Endodermal cell (in vitro differentiated cells): ENCODE results near the gene MYBPC3. TPM values are rescaled to one million over a fixed set of nuclear protein-coding genes. Genes with fewer than 3 reads are reported as not detected.
A peak's percentile ranks its signal among the peaks of the same experiment; 100 is the strongest.

Experiments
- DNase-seq: peaks from one replicate; pipeline ENCODE4 v3.0.0-alpha.2; 2017
- H3K27ac ChIP-seq: 2 replicates; pipeline ENCODE4 v1.5.1; 2013; ENCODE audit warnings: mild to moderate bottlenecking, low read depth, low read length, moderate library complexity
- H3K27me3 ChIP-seq: 2 replicates; pipeline ENCODE4 v1.6.1; 2013; ENCODE audit warnings: mild to moderate bottlenecking, low read length, moderate library complexity; ENCODE audit not compliant: insufficient read depth, control insufficient read depth, poor library complexity, severe bottlenecking
- H3K36me3 ChIP-seq: 2 replicates; pipeline ENCODE4 v1.7.0; 2013; ENCODE audit warnings: mild to moderate bottlenecking, low read length, moderate library complexity; ENCODE audit not compliant: control insufficient read depth, insufficient read depth
- H3K4me1 ChIP-seq: one replicate; pipeline ENCODE4 v1.7.0; 2013; ENCODE audit warnings: low read length; ENCODE audit not compliant: control insufficient read depth, insufficient read depth
- H3K4me3 ChIP-seq: 2 replicates; pipeline ENCODE4 v1.5.1; 2013; ENCODE audit warnings: mild to moderate bottlenecking, low read length, moderate library complexity
- H3K9ac ChIP-seq: 2 replicates; pipeline ENCODE4 v1.6.1; 2013; ENCODE audit warnings: mild to moderate bottlenecking, low read length, moderate library complexity; ENCODE audit not compliant: poor library complexity, severe bottlenecking; ENCODE audit errors: extremely low read depth
- H3K9me3 ChIP-seq: 2 replicates; pipeline ENCODE4 v1.6.1; 2013; ENCODE audit warnings: mild to moderate bottlenecking, low read length, moderate library complexity; ENCODE audit not compliant: control insufficient read depth
- H3K27ac Mint-ChIP-seq: 2 replicates; pipeline ENCODE4 v1.8.0; 2020; ENCODE audit warnings: mixed read lengths
- H3K27me3 Mint-ChIP-seq: 2 replicates; pipeline ENCODE4 v1.8.0; 2021; ENCODE audit warnings: mild to moderate bottlenecking, mixed read lengths; ENCODE audit not compliant: insufficient read depth
- H3K36me3 Mint-ChIP-seq: 2 replicates; pipeline ENCODE4 v1.8.0; 2020; ENCODE audit warnings: low read depth, mixed read lengths
- H3K4me1 Mint-ChIP-seq: 2 replicates; pipeline ENCODE4 v1.8.0; 2020; ENCODE audit warnings: mixed read lengths
- H3K4me3 Mint-ChIP-seq: 2 replicates; pipeline ENCODE4 v1.8.0; 2020; ENCODE audit warnings: mild to moderate bottlenecking, moderate library complexity, mixed read lengths
- H3K9me3 Mint-ChIP-seq: 2 replicates; pipeline ENCODE4 v1.8.0; 2020; ENCODE audit warnings: mild to moderate bottlenecking, mixed read lengths
- WGBS, 2 experiments: methylation state at CpG; one replicate each; pipeline versions ENCODE4 v1.1.5 to v1.1.7; 2013; ENCODE audit warnings: missing lambda C conversion rate in 2 of 2, mixed read lengths in 1 of 2; ENCODE audit not compliant: insufficient coverage in 1 of 2, insufficient read length in 1 of 2; 5-methylcytosine and 5-hydroxymethylcytosine counted together
- total RNA-seq, 2 donors: library from RNA; stranded (reverse); fragmentation: NEBNext Ultra II Directional in 1 of 2; extraction: Animal tissue kit (Norgen Biotek cat#: 25700) in 1 of 2; gene quantifications; 2 replicates in 1 of 2; 3 replicates in 1 of 2; pipeline ENCODE4 v1.2.1, GENCODE V29; 2021
- TF ChIP-seq, protein P1 (sequence below): fragments of 200-600 bp; sonication (generic); conservative IDR thresholded peaks from 2 replicates; pipeline ENCODE4 v1.5.0; 2021; ENCODE audit warnings: antibody characterized with exemption, mild to moderate bottlenecking

The MYBPC3 gene
- total RNA-seq, 2 donors from 2014 or later = 0.07 TPM; not detected in 1

DNA sequence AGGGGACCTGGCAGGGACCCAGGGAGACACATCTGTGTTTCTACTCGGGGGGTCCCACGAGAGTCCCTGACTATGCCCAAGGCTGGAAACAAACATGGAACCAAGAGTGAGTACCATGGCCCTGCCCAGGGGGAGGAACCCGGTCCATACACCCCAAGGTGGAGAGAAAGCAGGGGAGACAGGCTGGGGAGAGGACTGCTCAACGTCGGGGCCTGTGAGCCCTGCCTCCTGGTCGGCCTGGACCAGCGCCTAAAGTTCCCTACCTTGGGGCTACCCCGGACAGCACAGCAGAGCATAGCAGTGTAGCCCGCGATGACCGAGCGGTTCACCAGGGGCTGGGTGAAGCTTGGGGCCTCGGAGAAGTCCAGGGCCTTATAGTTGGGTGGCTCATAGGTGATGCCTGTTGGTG, 20.2 kb downstream of the MYBPC3 start:
- no peaks in the 10 kb centered on the region for H3K4me1 ChIP-seq
- H3K27me3 Mint-ChIP-seq = no peaks in the 10 kb centered on the region
- TF ChIP-seq, protein P1, sequence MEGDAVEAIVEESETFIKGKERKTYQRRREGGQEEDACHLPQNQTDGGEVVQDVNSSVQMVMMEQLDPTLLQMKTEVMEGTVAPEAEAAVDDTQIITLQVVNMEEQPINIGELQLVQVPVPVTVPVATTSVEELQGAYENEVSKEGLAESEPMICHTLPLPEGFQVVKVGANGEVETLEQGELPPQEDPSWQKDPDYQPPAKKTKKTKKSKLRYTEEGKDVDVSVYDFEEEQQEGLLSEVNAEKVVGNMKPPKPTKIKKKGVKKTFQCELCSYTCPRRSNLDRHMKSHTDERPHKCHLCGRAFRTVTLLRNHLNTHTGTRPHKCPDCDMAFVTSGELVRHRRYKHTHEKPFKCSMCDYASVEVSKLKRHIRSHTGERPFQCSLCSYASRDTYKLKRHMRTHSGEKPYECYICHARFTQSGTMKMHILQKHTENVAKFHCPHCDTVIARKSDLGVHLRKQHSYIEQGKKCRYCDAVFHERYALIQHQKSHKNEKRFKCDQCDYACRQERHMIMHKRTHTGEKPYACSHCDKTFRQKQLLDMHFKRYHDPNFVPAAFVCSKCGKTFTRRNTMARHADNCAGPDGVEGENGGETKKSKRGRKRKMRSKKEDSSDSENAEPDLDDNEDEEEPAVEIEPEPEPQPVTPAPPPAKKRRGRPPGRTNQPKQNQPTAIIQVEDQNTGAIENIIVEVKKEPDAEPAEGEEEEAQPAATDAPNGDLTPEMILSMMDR = no peak
- no peak overlapping the region for H3K4me3 ChIP-seq
- peaks cover 11% of the 10 kb centered on the region for H3K36me3 Mint-ChIP-seq
- DNase-seq = no peak
- H3K4me1 Mint-ChIP-seq = no peaks in the 10 kb centered on the region
- no peaks in the 10 kb centered on the region for H3K9me3 ChIP-seq
- no peaks in the 10 kb centered on the region for H3K36me3 ChIP-seq
- H3K27ac ChIP-seq = no peak overlapping the region
- WGBS, 2 experiments = 85 to 92% methylated on average over 3 to 13 of the region's 13 CpGs
- H3K9ac ChIP-seq = no peak overlapping the region
- no peak overlapping the region for H3K27ac Mint-ChIP-seq
- no peaks in the 10 kb centered on the region for H3K9me3 Mint-ChIP-seq
- no peaks in the 10 kb centered on the region for H3K27me3 ChIP-seq
- H3K4me3 Mint-ChIP-seq = no peak overlapping the region

DNA sequence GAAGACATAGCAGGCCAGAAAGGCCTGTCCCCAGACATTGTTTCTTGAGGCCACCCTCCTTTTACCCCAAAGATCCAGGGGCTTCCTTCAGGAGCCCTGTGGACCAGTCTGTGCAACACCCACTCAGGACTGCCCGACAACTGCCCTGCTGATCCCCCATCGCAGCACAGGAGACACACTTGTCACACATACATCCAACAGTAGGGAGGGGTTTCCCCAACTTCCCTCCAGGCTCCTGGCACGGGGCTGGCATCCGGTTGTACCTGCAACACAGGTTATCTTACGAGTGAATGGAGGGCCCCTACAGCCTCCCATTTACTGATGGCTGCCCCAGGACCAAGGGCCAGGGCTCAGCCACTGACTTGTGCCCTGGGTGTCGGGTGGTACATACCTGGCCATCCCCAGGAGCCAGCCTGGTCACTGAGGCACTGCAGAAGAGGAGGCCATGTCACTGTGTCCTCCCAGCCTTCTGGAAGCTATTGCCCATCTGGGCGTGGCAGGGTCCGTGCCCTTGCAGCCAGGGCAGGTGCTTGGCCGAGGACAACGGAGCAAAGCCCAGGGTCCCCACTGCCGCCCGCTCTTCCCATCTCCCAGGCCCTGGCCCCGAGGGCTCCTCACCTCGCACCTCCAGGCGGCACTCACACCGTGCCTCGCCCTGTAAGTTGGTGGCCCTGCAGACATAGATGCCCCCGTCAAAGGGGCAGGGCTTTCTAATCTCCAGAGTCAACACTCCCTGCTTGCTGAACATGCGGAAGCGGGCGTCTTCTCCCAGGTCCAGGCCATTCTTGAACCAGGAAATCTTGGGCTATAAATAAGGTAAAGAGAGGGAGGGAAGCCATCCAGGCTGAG, 20.8 kb downstream of the MYBPC3 start:
- H3K27ac Mint-ChIP-seq = no peak overlapping the region
- H3K27ac ChIP-seq = no peak overlapping the region

DNA sequence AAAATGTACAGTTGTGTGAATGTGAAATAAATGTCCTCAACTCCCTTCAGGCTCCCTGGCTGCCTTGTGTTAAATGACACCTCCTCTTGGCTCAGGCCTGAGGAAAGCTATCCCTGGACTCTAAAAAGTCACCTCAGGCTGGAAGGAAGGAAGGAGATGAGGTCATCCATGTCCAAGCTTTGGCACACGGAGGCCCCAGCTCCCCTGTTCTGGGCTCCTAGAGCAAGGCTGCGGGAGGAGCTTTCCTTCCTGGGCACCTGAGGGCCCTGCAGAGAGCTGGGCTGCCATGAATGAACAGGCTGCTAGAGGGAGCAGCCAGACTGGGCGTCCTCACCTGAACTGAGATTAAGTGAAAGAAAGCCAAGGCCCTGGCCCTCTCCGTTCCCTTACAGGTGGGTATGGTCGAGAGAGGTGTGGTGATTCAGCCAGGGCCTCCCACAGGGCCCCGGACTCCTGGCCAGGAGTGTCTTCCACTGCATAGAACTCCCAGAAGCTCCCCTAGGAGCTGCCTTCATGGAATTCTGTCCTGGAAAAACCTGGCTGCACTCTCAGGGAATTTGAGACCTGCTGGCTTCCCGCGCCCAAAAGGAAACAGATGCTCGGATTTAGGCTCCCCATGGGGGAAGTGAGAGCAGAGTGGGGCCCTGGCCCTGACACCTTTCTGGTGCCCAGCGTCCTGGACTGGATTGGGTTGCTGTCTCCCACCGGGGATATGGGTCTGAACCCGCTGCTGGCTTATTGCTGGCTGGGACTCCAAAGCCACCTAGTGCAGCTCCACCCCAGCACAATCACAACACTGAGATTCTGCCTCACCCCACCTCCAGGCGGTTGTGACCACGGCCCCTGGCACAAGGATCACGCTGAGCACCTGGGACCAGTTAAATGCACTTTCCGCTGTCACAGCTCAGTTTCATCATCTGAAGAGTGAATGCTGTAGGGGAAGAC, 22.2 kb downstream of the MYBPC3 start:
- TF ChIP-seq, protein P1 = peak; percentile 56
- 87 to 94% methylated on average over 11 to 16 of the region's 16 CpGs for WGBS, 2 experiments
- peaks cover 13% of the 10 kb centered on the region for H3K36me3 Mint-ChIP-seq
- no peaks in the 10 kb centered on the region for H3K9me3 Mint-ChIP-seq
- Histone ChIP-seq H3K36me3 (no peaks in the 10 kb centered on the region), H3K27ac (no peak overlapping the region), H3K9me3 (no peaks in the 10 kb centered on the region), H3K9ac (no peak overlapping the region), H3K27me3 (no peaks in the 10 kb centered on the region), H3K4me1 (no peaks in the 10 kb centered on the region), H3K4me3 (no peak overlapping the region)
- H3K4me1 Mint-ChIP-seq = no peaks in the 10 kb centered on the region
- no peak overlapping the region for H3K4me3 Mint-ChIP-seq
- H3K27me3 Mint-ChIP-seq = no peaks in the 10 kb centered on the region
- DNase-seq = peak; percentile 62
- H3K27ac Mint-ChIP-seq = no peak overlapping the region

More for the DNA sequence above, 20.8 kb downstream of the MYBPC3 start:
- TF ChIP-seq, protein P1 = no peak
- Mint-ChIP-seq H3K27me3 (no peaks in the 10 kb centered on the region), H3K4me3 (no peak overlapping the region), H3K9me3 (no peaks in the 10 kb centered on the region), H3K36me3 (peaks cover 11% of the 10 kb centered on the region), H3K4me1 (no peaks in the 10 kb centered on the region)
- Histone ChIP-seq H3K27me3 (no peaks in the 10 kb centered on the region), H3K36me3 (no peaks in the 10 kb centered on the region), H3K4me3 (no peak overlapping the region), H3K9me3 (no peaks in the 10 kb centered on the region), H3K9ac (no peak overlapping the region), H3K4me1 (no peaks in the 10 kb centered on the region)
- 89 to 94% methylated on average over 16 to 21 of the region's 21 CpGs for WGBS, 2 experiments
- DNase-seq = no peak
